ENCODE measurements around the gene CLCN4.

- peak in 2 of 6 experiments; percentile 17 to 24 for TF ChIP-seq CTCF (IDR thresholded peaks at IDR 0.05)
- TF ChIP-seq EP300 (IDR thresholded peaks at IDR 0.05): no peak
Measured at GRCh38 chrX:10254739-10255138, 98.0 kb downstream of the CLCN4 start.

All from upper lobe of left lung (tissue), 4 donors.